Upper lobe of right lung (tissue), 1 donor: Measurements from ENCODE around the gene ERC2. TPM values are rescaled to one million over a fixed set of nuclear protein-coding genes. Genes with fewer than 3 reads are reported as not detected.

Source experiments
- ATAC-seq: fragments of 200-7000 bp; cut with Tn5 transposase; one replicate; pipeline ENCODE4 v1.9.1; 2020; ENCODE audit warnings: mild to moderate bottlenecking, moderate library complexity
- DNase-seq: peaks from one replicate; pipeline ENCODE4 v3.0.0-alpha.2; 2020
- H3K27ac ChIP-seq: fragments of 200-600 bp; one replicate; pipeline ENCODE4 v1.8.0; 2022
- H3K27me3 ChIP-seq: fragments of 200-600 bp; one replicate; pipeline ENCODE4 v1.8.0; 2022; ENCODE audit warnings: mild to moderate bottlenecking
- H3K36me3 ChIP-seq: fragments of 200-600 bp; one replicate; pipeline ENCODE4 v1.8.0; 2022
- H3K4me1 ChIP-seq: fragments of 200-600 bp; one replicate; pipeline ENCODE4 v1.8.0; 2022
- H3K4me3 ChIP-seq: fragments of 200-600 bp; one replicate; pipeline ENCODE4 v1.8.0; 2022; ENCODE audit warnings: mild to moderate bottlenecking
- H3K9me3 ChIP-seq: fragments of 200-600 bp; one replicate; pipeline ENCODE4 v1.8.0; 2022
- intact Hi-C: fragments of 100-400 bp; cut with DNase I; formaldehyde crosslinking; loops from one replicate; pipeline ENCODE4 v1.11.0; 2022
- total RNA-seq: library from RNA; stranded (reverse); fragmentation: NEBNext Ultra II Directional; extraction: Animal tissue kit (Norgen Biotek cat#: 25700); gene quantifications from one replicate; pipeline ENCODE4 v1.2.1, GENCODE V29; 2021
- TF ChIP-seq, protein P1 (sequence below): fragments of 200-600 bp; IDR thresholded peaks from one replicate; pipeline ENCODE4 v1.8.0; 2022; ENCODE audit warnings: antibody characterized with exemption
- donor health status: DM: no; HTN: yes; CAD: no; lungs with severe emphysema.

Gene ERC2
- total RNA-seq, 1 donor from 2014 or later: 1.4 TPM

DNA sequence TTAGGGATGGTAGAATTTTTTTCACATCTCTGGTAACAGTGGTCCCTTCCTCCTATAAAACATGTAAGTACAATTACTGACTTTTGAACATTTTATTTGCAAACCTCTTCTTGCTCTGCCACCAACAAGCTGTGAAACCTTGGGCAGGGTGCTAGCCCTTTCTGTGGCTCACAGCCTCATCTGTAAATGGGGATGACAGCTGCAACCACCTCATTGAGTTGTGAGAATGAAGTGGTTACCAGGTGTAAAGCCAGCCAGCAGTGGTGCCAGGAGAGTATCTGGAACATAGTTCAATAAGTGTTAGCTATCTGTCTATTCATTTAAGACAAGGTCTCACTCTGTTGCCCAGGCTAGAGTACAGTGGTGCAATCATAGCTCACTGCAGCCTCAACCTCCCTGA, 278.1 kb downstream of the ERC2 start:
- H3K27me3 ChIP-seq: no peaks in the 10 kb centered on the region
- no peaks in the 10 kb centered on the region for H3K4me1 ChIP-seq
- ATAC-seq (no peak), DNase-seq (no peak)
- no peaks in the 10 kb centered on the region for H3K9me3 ChIP-seq
- H3K4me3 ChIP-seq: no peak overlapping the region
- TF ChIP-seq, protein P1, sequence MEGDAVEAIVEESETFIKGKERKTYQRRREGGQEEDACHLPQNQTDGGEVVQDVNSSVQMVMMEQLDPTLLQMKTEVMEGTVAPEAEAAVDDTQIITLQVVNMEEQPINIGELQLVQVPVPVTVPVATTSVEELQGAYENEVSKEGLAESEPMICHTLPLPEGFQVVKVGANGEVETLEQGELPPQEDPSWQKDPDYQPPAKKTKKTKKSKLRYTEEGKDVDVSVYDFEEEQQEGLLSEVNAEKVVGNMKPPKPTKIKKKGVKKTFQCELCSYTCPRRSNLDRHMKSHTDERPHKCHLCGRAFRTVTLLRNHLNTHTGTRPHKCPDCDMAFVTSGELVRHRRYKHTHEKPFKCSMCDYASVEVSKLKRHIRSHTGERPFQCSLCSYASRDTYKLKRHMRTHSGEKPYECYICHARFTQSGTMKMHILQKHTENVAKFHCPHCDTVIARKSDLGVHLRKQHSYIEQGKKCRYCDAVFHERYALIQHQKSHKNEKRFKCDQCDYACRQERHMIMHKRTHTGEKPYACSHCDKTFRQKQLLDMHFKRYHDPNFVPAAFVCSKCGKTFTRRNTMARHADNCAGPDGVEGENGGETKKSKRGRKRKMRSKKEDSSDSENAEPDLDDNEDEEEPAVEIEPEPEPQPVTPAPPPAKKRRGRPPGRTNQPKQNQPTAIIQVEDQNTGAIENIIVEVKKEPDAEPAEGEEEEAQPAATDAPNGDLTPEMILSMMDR: no peak
- H3K27ac ChIP-seq: no peak overlapping the region
- intact Hi-C loops: no loop called here
- H3K36me3 ChIP-seq: no peaks in the 10 kb centered on the region

DNA sequence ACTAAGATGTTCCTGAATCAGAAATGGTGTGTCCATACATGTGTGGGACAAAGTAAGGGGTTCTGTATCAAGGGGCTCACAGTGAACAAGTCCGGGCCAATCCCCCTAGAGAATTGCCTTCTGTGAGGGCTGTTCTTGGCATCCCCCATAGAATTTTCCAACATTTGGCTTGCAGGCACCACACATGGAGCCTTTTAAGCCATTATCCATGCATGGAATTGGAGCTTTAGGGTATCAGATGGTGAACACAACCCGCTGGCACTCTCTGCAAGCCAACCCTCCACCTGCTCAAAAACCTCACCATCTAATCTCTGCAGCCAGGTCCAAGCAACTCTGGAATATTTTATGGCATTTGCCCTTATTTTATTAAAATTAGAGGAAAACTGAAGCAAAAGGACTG, 278.7 kb downstream of the ERC2 start:
- no peak for ATAC-seq
- H3K27me3 ChIP-seq: no peaks in the 10 kb centered on the region
- H3K4me3 ChIP-seq: no peak overlapping the region
- H3K27ac ChIP-seq: no peak overlapping the region
- TF ChIP-seq, protein P1: no peak
- H3K4me1 ChIP-seq: no peaks in the 10 kb centered on the region
- no peaks in the 10 kb centered on the region for H3K9me3 ChIP-seq
- DNase-seq: no peak
- intact Hi-C loops: no loop called here
- H3K36me3 ChIP-seq: no peaks in the 10 kb centered on the region

DNA sequence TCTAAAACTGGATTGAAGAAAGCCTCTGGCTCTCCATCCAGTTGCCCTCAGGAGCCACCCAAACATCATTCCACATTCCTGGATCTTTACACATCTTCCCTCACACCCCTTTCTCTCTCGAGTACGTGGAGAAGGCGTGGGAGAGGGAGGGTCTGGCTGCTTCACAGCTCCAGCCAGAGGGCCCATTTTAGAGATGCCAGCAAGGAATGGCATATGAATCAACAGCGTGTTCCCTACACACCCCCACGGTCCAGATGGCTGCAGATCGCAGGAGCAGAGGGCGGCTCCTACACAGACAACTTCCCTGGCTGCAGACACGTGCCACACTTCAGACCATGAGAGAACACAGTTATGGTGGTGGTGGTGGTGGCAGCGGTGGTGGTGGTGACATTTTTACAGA, 280.1 kb downstream of the ERC2 start:
- TF ChIP-seq, protein P1: no peak
- no peak for DNase-seq
- Histone ChIP-seq H3K4me3 (no peak overlapping the region), H3K27ac (no peak overlapping the region), H3K27me3 (no peaks in the 10 kb centered on the region), H3K9me3 (no peaks in the 10 kb centered on the region), H3K4me1 (no peaks in the 10 kb centered on the region), H3K36me3 (no peaks in the 10 kb centered on the region)
- intact Hi-C loops: no loop called here
- ATAC-seq: no peak

DNA sequence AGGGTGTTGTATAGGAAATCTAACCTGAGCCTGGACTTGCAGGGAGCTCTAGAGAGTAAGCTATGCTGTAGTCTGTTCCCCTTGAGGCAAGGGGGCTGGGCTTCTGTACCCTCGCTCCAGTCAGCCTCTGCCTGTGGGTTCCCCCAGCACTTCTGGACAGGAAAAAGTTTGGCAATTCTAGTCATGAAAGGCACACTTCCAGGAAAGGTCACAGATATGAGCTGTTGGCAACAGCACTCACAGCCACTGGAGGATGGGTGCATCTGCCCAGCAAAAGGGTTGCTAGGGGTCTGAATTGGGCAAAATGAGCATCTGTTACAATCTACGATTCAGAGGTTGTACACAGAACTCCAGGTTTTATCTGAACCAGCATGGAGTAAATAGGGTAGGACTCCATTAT, 281.2 kb downstream of the ERC2 start:
- no peak for DNase-seq
- H3K4me1 ChIP-seq: no peaks in the 10 kb centered on the region
- H3K27me3 ChIP-seq: no peaks in the 10 kb centered on the region
- no peak for ATAC-seq
- H3K27ac ChIP-seq: no peak overlapping the region
- H3K36me3 ChIP-seq: no peaks in the 10 kb centered on the region
- no peaks in the 10 kb centered on the region for H3K9me3 ChIP-seq
- TF ChIP-seq, protein P1: no peak
- H3K4me3 ChIP-seq: no peak overlapping the region
- intact Hi-C loops: no loop called here

DNA sequence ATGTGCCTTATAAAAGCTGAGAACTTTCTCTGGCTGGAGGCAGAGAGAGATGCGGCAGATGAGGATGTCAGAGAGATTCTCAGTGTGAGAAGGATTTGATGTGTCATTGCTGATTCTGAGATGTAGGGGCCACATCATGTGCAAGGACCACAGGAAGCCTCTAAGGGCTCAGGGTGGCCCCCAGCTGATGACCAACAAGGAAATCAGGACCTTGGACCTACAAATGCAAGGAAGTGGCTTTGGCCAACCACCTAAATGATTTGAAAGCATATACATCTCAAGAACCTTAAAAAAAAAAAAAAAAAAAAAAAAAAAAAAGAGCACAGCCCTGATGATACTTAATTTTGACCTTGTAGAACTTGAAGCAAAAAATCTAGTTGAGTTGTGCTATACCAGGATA, 282.4 kb downstream of the ERC2 start:
- Histone ChIP-seq H3K27me3 (no peaks in the 10 kb centered on the region), H3K27ac (no peak overlapping the region), H3K4me1 (no peaks in the 10 kb centered on the region), H3K4me3 (no peak overlapping the region), H3K36me3 (no peaks in the 10 kb centered on the region), H3K9me3 (no peaks in the 10 kb centered on the region)
- no peak for ATAC-seq
- TF ChIP-seq, protein P1: no peak
- DNase-seq: no peak
- intact Hi-C loops: no loop called here

DNA sequence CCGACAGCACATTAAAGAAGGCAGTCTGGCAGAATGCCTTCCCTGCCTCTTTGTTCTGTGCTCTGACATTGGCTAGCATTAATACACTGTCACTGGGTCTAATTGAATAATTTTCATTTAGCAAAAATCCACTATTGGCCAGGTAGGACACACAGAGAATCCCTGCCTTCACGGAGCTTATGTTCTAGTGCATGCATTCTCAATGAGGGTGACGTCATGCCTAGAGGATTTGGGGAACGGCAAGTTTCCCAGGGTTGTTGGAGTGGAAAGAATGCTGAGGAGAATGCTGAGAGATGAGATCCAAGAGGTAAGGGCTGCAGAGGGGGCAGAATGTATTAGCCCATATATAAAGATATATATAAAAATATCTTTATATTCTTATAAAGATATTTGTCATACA, 284.7 kb downstream of the ERC2 start:
- TF ChIP-seq, protein P1: no peak
- intact Hi-C loops: no loop called here
- DNase-seq: no peak
- no peak overlapping the region for H3K4me3 ChIP-seq
- H3K36me3 ChIP-seq: no peaks in the 10 kb centered on the region
- no peaks in the 10 kb centered on the region for H3K27me3 ChIP-seq
- H3K9me3 ChIP-seq: no peaks in the 10 kb centered on the region
- no peak for ATAC-seq
- no peak overlapping the region for H3K27ac ChIP-seq
- H3K4me1 ChIP-seq: no peaks in the 10 kb centered on the region
